HG03575 (cell line): ENCODE results near the gene TYROBP.
"Not testable (repeated sequence)": the region's sequence is repeated elsewhere in the genome, so short reads cannot be mapped to it uniquely, and the experiment has no call there.

Source experiments
- ATAC-seq: cut with Tn5 transposase; IDR thresholded peaks from one replicate; pipeline ENCODE4 v1.9.1; 2021; ENCODE audit not compliant: unreplicated experiment, insufficient number of reproducible peaks, low FRiP score; ENCODE audit errors: extremely low read depth

The TYROBP gene

DNA sequence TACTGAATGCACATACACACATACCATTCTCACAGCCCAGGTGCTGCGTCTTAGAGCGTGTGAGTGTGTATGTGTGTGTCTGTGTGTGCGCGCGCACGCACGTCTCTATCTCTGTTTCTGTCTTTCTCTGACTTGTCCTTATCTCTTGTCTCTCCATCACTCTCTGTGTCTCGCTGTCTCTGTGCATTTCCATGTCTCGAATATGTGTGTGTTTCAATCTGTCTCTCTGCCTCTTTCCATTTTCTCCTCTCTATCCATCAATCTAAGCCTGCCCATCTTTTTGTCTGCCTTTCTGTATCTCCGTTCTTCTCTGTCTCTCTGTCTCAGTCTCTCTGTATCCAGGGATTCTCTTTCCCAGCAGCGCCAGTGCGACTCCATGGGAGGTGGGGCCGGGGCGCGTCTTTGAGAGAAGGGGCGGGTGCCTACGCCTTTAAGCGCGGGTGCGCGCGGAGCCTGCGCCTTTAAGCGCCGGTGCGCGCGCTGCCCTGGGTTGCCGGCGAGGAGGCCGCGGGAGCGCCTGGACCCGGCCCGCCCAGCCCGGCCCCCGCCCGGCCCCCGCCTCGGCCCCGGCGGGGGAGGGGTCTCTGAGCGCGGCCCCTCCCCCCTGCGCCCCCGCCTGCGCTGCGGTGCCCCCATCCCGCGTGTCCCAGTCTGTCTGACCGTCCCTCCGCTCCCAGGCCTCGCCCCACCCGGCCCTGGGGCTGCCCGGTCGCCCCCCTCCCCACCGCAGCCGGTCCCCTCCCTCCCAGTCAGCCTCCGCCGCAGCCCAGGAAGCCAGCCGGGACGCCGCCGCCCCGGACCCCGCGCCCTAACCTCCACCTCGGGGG lies 28.0 kb upstream of the TYROBP start, which contains the start of gene LRFN3:
Gene LRFN3 (plus strand): TSS at position 464 of the 827 bp plus-strand sequence. CDS start 3,052 bp downstream, outside the sequence.
- no peak for ATAC-seq

DNA sequence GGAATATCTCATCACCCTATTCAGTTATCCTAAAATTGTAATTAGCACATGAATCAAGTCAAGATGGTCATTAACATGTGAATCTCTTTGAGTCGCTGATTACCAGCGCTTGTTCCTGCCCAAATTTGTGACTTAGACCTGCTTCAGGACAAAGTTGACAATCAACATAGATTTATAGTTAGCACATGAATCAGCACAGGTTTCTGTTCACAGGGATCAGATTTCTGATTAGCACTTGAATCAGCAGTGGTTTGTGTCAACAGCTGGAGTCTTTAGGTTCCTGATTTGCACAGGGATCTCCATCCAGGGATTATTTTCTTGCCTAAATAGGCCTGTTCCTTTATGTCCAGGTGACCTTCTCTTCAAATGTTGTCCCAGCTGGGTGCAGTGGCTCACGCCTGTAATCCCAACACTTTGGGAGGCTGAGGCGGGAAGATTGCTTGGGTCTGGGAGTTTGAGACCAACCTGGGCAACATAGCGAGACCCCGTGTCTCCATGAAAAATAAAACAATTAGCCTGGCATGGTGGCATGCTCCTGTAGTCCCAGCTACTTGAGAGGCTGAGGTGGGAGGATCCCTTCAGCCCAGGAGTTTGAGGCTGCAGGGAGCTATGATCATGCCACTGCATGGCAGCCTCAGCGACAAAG lies 24.3 kb upstream of the TYROBP start:
- ATAC-seq = no peak

DNA sequence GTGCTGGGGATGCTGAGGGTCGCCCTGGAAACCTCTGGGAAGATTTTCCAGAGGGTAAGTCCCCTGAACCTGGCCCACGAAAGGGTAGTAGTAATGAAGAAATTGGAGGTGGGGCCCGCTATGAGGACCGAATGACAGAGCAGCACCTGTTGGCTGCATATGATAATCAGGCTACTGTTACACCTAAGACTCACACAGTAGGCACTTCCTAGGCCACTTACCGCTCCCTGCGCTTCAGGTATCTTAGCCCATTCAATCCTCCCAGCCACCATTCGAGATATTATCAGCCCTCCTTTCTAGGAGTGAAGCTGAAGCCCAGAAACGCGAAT lies 23.7 kb upstream of the TYROBP start:
- no peak for ATAC-seq

DNA sequence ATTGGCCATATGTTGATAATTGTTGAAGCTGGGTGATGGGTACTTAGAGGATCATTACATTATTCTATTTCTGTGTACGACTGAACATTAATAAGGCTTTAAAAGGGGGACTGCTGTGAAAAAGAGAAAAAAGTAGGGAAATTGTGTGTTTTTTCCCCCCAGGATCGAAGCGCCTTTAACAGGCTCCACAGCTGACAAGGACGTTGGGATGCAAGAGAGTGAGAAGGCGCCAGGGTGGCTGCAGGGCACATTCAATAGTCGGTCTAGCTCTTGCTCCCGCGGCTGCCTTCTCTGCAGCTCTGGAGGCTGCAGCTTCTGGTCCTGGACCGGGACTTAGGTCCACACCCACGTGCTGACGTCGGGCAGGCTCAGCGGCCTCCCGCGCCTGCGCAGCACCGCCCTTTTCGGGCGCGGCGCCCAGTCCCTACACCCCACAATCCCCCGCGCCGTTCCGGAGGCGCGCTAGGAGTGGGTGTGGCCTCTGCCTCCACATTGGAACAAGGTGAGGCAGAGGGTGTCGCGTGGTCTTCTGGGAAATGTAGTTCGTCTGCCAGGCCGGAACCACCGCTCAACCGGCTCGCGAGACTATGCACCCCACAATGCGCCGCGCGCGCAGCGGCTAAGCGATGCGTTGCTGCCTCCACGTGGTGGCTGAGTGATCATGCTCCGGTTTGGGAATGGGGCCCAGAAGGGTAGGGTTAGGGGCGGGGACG lies 23.2 kb upstream of the TYROBP start:
- ATAC-seq = peak; percentile 57

DNA sequence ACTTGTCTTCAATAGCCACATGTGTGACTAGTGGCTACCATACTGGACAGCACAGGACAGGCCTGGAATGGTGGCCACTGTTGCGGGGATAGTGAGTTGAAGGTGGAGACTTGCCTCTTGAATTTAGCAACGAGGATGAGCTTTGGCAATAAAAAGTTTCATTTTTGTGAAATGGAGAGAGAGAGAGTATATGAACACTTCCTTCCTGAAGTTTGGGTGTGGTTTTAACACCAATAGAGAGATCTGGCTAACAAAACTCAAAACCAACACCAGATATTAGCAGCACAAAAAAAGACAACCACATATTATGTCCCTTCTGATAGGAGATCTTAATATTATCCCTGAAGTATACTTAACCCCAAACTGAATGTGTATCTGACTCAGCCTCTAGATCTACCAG lies 21.8 kb upstream of the TYROBP start:
- no peak for ATAC-seq

GRCh38 chr19:35928507-35928906 lies 20.4 kb upstream of the TYROBP start:
- ATAC-seq = no peak

DNA sequence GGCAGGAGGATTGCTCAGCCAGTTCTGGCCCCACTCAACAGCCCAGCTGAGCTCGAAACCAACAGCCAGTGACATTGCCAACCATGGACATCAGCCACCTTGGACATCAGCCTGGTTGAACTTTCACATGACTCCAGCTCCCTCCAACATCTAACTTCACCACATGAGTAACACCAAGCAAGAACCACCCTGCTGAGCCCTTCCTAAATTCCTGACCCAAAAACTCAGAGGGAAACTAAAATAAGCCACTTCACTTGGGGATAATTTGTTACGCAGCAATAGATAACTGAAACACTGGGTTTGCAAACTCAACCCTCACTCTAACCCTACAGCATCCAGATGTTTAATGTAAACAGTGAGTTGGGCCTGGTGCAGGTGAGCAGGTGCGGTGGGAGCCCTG lies 17.4 kb upstream of the TYROBP start:
- no peak for ATAC-seq

DNA sequence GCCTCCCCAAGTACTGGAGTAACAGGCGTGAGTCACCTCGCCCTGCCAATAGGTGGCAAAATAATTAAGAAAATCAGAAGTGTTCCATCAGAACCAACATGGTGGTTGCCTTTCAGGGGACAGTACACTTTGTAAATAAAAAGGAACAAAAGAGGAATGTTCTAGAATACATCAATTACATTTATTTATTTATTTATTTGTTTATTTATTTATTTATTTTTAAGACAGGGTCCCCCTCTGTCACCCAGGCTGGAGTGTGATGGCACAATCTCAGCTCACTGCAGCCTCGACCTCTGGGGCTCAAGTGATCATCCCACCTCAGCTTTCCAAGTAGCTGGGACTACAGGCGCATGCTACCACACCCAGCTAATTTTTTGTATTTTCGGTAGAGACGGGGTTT lies 12.9 kb upstream of the TYROBP start:
- no peak for ATAC-seq

DNA sequence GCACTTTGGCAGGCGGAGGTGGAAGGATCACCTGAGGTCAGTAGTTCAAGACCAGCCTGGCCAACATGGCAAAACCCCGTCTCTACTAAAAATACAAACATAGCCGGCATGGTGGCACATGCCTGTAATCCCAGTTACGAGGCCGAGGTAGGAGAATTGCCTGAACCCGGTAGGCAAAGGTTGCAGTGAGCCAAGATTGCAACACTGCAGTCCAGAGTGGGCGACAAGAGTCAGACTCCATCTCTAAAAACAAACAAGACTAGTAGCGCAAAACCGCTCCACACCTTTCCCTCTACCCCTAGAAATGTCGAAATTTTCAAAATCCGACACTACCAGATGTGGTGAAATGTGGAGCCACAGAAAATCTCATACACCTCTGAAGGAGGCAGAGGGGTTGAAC lies 11.2 kb upstream of the TYROBP start:
- no peak for ATAC-seq

DNA sequence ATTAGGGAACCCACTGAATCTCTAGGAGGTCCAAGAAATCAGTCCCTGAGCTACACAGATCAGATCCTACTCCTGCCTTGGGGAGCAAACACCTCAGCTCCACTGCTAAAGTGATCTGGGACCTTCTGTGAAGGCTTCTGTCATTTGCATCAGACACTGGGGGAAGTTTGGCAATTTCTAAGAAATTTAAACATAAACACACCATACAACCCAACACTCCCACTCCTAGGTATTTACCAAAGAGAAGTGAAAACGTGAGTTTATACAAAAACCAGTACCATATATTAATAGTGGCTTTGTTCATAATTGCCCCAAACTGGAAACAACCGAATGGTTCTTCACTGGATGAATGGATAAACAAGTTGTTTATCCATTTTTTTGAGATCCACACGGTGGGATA lies 7.3 kb upstream of the TYROBP start:
- no peak for ATAC-seq

DNA sequence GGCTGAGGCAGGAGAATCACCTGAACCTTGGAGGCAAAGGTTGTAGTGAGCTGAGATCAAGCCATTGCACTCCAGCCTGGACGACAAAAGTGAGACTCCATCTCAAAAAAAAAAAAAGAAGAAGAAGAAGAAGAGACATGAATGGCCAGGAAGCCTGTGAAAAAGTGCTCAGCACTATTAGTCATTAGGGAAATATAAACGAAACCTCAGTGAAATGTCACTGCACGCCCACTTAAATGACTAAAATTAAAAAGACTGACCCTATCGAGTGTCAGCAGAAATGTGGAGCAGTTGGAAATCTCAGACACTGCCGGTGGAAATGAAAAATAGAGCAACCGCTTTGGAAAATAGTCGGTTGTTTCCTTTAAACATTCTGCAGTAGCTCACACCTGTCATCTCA lies 5.5 kb upstream of the TYROBP start:
- no peak for ATAC-seq

GRCh38 chr19:35911790-35912189 lies 3.7 kb upstream of the TYROBP start:
- ATAC-seq = no peak

GRCh38 chr19:35911173-35911572 lies 3.1 kb upstream of the TYROBP start:
- ATAC-seq = no peak

DNA sequence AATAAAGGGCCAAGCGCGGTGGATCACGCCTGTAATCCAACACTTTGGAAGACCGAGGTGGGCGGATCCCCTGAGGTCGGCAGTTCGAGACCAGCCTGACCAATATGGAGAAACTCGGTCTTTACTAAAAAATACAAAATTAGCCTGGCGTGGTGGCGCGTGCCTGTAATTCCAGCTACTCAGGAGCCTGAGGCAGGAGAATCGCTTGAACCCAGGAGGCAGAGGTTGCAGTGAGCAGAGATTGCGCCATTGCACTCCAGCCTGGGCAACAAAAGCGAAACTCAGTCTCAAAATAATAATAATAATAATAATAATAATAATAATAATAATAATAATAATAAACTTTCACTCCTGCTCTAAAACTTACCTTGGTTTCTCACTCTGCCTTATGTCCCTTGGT lies 2.3 kb upstream of the TYROBP start:
- not testable (repeated sequence) for ATAC-seq

GRCh38 chr19:35909684-35910035 lies 1.6 kb upstream of the TYROBP start:
- ATAC-seq = no peak

DNA sequence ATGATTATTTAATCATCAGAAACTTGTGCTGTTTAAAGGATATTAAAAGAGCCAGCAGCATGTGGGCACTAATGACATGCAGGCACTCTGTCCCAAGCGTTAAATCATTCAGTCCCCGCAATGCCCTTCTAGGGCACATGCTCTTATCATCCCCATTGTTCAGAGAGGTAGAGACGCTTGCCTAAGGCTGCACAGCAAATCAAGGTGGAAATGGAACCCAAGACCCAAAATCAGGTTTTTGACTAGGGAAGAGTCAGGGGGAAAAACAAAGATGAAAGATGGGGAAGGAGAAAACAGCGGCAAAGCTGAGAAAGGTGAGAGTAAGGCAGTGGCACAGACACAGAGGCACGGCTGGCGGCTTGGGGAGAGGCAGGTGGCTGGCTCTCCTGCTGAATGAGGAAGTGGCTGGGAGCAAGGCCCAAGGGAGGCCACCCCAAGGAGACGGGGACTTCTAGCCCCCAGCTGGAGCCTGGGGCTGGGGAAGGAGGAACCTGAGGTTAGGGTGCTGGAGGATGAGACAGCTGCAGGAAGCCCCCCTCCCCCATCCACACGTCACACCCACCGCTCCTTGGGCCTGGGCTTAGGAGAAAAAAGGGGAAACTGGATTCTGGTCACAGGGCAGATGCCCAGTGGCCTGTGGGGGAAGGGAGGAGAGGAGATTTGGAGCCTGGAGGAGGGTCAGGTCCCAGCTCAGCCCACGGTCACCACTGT lies 1.0 kb upstream of the TYROBP start:
- ATAC-seq = no peak

DNA sequence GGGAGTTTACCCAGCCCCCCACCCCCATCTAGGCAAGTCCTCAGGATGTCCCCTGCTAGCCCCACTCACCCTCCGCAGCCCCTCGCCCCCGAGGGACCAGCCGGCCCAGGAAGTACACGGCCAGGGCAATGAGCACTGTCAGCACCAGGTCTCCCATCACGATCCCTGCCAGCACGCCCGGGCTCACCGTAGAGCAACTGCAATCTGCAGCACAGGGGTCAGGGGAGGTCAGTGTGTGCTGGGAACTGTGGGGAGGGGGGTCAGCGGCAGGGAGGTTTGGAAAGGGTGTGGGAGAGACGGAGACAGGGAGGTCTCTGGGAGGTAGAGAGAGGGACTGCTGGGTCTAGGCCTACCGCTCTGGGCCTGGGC lies 734 bp downstream of the TYROBP start:
- no peak for ATAC-seq

GRCh38 chr19:35905178-35905727 lies 2.8 kb downstream of the TYROBP start:
- ATAC-seq = no peak

GRCh38 chr19:35904311-35905068 lies 3.6 kb downstream of the TYROBP start:
- no peak for ATAC-seq
